ELF-1 (cell line): Measurements from ENCODE around the gene RIMBP3B.
"Not testable (repeated sequence)": the region's sequence is repeated elsewhere in the genome, so short reads cannot be mapped to it uniquely, and the experiment has no call there.

Experiments
- DNase-seq: peaks from one replicate; pipeline ENCODE4 v3.0.0-alpha.2; 2016; ENCODE audit warnings: low read depth, low spot score

The RIMBP3B gene

GRCh38 chr22:21417853-21418252, 34.3 kb downstream of the RIMBP3B start:
- DNase-seq, result not testable (repeated sequence)

- not testable (repeated sequence) for DNase-seq
Observed at GRCh38 chr22:21418974-21419638, 35.6 kb downstream of the RIMBP3B start.

DNA sequence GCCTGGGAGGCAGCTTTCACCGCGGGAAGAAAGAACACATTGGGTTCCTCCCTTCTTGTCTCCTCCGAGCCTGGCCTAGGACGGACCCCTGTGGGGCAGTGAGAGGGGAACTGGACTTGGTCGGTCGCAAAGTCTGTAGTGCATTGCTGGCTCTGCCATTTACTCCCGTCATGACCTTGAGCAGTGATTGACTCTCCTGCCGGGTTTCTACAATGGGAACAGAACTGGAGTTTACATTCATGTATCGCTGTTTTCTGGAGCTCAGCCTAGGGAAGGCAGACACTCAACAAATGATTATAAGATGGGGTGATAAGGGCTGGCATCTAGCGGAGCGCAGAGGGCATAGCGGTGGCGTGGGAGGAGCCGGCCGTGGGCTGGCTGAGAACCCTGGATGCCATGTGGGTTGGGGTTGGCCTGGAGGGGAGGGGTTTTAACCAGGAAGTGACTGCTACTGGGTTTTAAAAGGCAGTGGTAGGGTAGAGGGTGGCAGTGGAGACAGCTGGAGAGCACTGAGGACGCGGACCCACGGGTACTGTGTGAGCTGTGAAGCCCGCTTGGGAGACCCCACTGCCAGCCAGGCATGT, 36.7 kb downstream of the RIMBP3B start:
- DNase-seq, result not testable (repeated sequence)

GRCh38 chr22:21424084-21424709, 40.6 kb downstream of the RIMBP3B start:
- DNase-seq, result not testable (repeated sequence)

DNA sequence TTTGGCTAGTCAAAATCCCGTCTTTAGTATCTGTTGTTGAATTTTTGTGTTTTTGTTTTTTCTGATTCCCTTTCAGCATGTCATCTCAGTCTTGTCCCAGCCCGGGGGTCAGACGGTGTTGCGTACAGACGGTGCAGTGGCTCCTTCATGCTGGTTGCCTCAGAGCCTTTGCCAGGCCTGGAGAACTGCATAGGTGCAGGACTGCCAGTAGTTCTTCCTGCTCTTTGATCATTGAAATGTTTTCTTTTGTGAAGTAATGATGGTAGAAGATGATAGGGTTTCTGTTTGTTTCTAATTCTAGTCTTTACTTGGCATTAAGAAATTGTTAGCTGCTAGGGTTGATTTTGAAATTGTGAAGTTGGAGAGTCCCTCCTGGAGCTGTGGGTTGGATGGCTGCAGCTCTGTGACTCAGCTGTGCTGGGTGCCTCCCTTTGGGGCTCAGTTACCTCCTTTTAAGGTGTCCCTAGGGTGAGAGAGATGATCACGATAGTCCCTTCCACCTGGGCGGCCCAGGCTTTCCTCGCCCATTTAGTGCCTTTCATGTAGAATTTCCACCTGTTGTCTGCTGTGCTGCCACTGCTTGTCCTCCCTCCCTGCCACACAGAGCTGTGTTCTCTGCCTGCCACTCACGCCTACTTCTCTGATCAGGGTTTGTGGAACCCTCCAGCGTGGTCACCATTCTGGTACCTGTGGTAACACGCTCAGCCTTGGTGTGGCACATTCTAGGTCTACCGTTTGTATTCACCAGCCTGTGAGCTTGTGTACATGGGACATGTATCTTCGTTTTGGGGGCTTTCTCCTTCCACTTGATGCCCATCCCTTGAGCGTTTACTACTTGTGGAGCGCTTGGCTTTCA, 51.1 kb downstream of the RIMBP3B start:
- DNase-seq, result not testable (repeated sequence)

GRCh38 chr22:21435998-21436810, 52.7 kb downstream of the RIMBP3B start:
- not testable (repeated sequence) for DNase-seq

GRCh38 chr22:21438013-21438412, 54.5 kb downstream of the RIMBP3B start:
- DNase-seq, result not testable (repeated sequence)
